ENCODE results near the gene PDE1A.

Gene PDE1A

DNA sequence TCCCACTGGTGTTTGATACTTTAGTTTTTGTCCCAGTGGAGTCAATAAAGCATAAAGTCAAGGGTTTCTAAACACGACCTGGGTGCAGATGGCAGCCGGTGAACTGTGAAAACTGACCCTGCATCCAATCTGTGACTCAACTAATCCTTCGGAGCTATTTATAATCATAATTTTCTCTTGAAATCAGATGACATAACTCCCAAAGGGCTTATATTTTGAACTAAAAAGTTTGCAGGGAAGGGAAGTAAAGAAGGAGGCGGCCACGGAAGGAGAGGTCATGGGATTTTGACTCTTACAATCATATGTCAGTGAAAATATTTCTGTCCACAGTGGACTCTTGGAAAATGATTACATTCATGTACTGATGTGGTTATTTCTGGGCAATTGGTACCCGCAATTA lies 178.5 kb downstream of the PDE1A start:
- no peak overlapping the region for H3K4me3 ChIP-seq
- no peak for DNase-seq (ENCODE audit: low spot score)
- TF ChIP-seq, protein P1, sequence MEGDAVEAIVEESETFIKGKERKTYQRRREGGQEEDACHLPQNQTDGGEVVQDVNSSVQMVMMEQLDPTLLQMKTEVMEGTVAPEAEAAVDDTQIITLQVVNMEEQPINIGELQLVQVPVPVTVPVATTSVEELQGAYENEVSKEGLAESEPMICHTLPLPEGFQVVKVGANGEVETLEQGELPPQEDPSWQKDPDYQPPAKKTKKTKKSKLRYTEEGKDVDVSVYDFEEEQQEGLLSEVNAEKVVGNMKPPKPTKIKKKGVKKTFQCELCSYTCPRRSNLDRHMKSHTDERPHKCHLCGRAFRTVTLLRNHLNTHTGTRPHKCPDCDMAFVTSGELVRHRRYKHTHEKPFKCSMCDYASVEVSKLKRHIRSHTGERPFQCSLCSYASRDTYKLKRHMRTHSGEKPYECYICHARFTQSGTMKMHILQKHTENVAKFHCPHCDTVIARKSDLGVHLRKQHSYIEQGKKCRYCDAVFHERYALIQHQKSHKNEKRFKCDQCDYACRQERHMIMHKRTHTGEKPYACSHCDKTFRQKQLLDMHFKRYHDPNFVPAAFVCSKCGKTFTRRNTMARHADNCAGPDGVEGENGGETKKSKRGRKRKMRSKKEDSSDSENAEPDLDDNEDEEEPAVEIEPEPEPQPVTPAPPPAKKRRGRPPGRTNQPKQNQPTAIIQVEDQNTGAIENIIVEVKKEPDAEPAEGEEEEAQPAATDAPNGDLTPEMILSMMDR (IDR thresholded peaks at IDR 0.05): no peak
- H3K27ac ChIP-seq: peak overlapping the region; percentile 44 to 63

GRCh38 chr2:182247831-182248230 lies 179.0 kb downstream of the PDE1A start:
- TF ChIP-seq, protein P1 (IDR thresholded peaks at IDR 0.05): no peak
- no peak overlapping the region for H3K27ac ChIP-seq
- DNase-seq (ENCODE audit: low spot score): no peak
- no peak overlapping the region for H3K4me3 ChIP-seq

DNA sequence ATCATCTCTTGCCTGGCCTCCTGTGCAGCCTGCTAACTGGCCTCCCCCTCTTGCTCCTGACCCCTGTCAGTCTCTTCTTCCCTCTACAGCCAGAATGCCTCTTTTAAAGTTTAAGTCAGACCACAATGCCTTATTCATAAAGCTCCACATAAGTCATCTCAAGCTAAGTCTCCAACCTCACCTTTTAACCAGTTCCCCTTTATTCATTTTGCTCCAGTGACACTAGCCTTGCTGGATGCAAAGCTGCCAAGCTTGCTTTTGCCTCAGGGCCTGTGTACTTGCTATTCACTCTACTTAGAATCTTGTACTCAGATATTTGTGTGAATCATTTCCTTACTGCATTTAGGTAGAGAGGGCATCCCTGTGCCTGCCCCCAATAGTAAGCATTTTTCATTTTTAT lies 180.9 kb downstream of the PDE1A start:
- TF ChIP-seq, protein P1 (IDR thresholded peaks at IDR 0.05): no peak
- no peak overlapping the region for H3K27ac ChIP-seq
- H3K4me3 ChIP-seq: no peak overlapping the region
- no peak for DNase-seq (ENCODE audit: low spot score)

DNA sequence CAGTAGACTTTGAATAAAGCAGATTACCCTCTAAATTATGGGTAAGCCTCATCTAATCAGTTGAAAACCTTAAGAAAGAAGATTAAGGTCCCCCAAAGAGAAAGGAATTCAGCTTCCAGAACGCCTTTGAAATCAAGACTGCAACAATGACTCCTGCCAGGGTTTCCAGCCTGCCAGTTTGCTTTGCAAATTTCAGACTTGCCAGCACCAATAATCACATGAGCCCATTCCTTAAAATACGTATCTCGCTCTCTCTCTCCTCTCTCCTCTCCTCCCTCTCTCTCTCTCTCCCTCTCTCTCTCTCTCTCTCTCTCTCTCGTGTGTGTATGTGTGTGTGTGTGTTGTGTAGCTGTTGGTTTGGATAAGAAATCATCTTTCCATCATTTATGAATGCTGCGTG lies 184.2 kb downstream of the PDE1A start:
- no peak overlapping the region for H3K4me3 ChIP-seq
- TF ChIP-seq, protein P1 (IDR thresholded peaks at IDR 0.05): no peak
- DNase-seq (ENCODE audit: low spot score): no peak

DNA sequence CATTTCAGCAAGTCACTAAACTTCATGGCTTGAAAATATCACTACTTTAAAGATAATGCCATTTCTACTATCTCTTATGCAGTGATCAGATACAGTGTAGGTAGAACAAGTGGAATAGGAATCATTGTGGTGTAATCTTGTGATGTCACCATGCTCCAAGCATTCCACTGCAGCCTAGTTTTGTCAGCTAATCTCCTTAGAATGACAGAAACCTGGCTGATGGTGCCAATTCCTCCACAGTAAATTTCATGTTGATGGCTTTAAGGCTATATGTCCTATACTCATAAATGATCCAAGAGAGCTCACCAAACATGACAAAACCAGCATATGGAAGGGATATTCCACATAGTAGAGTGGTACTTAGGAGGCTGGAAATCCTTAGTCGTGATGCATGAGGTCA lies 184.9 kb downstream of the PDE1A start:
- Histone ChIP-seq H3K4me3 (no peak overlapping the region), H3K27ac (no peak overlapping the region)
- TF ChIP-seq, protein P1 (IDR thresholded peaks at IDR 0.05): no peak
- DNase-seq (ENCODE audit: low spot score): no peak

More for the DNA sequence above, 184.2 kb downstream of the PDE1A start:
- no peak overlapping the region for H3K27ac ChIP-seq

DNA sequence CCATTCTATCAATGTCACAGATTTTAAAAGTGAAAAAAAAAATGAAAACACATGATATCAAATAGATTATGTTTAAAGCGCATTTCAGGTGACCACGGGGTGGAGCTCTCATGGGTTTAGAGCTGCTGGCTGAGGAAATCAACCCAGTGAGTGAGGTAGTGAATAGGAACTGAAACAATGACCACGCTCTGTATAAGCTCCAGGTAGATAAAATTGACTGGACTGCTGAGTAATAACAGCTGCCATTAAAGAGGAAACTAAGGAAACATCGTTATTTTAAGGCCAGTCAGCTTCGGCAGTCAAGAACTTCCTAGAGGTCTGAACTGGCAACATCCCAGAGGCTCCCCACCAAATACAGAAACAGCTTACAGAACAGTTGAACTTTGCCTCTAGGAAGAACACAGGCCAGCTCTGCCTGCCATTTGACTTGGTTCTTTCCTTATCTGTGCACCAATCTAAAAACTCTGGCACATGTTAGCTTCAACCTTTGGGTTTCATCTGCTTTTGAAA lies 185.9 kb downstream of the PDE1A start:
- Histone ChIP-seq H3K4me3 (no peak overlapping the region), H3K27ac (no peak overlapping the region)
- DNase-seq (ENCODE audit: low spot score): no peak
- TF ChIP-seq, protein P1 (IDR thresholded peaks at IDR 0.05): no peak

DNA sequence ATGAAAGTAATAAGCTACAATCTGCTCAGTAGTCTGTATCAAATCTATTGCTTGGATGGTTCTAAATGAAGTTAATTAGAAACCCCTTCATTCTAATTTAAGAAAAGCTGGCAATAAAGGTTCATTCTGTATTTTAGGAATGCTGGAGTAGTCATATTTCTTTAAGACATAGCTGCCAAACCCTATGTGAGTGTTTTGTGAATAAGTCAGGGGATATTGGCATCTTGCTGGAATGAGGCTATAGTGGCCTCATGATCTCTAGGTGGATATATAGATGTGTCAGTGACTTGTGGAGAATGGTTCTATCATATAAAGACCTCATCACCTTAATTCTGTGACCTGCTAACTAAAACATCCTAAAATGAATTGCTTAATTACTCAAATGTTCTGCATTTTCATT lies 196.3 kb downstream of the PDE1A start:
- no peak for DNase-seq (ENCODE audit: low spot score)
- TF ChIP-seq, protein P1 (IDR thresholded peaks at IDR 0.05): no peak
- Histone ChIP-seq H3K4me3 (no peak overlapping the region), H3K27ac (no peak overlapping the region)

Measured in coronary artery (tissue), 2 donors.